ENCODE results near the gene MAP2.

The MAP2 gene

DNA sequence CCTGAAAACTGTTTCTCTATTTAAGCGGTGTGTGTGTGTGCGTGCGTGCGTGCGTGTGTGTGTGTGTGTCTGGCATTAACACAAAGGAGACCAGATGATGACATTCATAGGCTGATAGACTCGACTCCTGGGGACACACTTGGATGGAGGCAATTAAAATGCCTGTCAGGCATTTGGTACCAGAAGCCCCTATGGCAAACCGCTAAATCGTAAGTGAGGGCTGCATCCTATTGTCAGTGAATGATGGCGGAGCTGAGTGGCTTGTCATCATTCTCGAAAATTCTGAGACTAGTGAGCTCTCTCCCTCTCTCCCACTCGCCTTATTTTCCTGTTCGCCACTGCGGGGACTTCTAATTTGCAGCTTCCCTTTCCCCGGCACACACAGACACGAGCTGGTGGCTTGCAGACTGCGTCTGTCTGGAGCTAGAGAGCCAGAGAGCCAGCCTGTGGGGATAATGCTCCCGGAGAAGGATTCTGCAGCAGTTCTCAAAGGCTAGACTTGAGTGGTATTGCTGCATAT, 155.4 kb downstream of the MAP2 start:
- DNase-seq (ENCODE audit: low read depth): no peak
- TF ChIP-seq, protein P1, sequence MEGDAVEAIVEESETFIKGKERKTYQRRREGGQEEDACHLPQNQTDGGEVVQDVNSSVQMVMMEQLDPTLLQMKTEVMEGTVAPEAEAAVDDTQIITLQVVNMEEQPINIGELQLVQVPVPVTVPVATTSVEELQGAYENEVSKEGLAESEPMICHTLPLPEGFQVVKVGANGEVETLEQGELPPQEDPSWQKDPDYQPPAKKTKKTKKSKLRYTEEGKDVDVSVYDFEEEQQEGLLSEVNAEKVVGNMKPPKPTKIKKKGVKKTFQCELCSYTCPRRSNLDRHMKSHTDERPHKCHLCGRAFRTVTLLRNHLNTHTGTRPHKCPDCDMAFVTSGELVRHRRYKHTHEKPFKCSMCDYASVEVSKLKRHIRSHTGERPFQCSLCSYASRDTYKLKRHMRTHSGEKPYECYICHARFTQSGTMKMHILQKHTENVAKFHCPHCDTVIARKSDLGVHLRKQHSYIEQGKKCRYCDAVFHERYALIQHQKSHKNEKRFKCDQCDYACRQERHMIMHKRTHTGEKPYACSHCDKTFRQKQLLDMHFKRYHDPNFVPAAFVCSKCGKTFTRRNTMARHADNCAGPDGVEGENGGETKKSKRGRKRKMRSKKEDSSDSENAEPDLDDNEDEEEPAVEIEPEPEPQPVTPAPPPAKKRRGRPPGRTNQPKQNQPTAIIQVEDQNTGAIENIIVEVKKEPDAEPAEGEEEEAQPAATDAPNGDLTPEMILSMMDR (IDR thresholded peaks at IDR 0.05; ENCODE audit: control insufficient read depth, extremely low read depth, insufficient read depth): no peak
- H3K4me3 ChIP-seq (ENCODE audit: low read depth, low read length): no peak overlapping the region

DNA sequence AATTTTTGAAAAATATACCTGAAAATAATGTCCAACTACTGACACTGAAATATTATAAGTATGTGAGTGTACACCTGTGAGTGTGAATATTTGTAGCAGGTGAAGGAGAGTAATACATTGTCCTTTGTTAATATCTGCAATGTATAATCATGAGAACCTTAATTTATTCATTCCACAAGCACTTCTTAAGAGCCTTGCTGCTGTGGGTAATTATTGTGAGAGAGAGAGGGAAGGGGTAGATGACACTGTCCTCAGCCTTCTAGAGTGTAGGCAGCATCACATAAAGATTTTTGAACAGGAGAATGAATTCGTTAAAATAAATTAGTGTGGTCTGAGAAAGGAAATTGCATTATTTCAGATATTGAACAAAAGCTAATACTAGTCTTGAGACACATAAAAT, 157.2 kb downstream of the MAP2 start:
- DNase-seq (ENCODE audit: low read depth): no peak
- TF ChIP-seq, protein P1 (IDR thresholded peaks at IDR 0.05; ENCODE audit: control insufficient read depth, extremely low read depth, insufficient read depth): no peak
- H3K4me3 ChIP-seq (ENCODE audit: low read depth, low read length): no peak overlapping the region

DNA sequence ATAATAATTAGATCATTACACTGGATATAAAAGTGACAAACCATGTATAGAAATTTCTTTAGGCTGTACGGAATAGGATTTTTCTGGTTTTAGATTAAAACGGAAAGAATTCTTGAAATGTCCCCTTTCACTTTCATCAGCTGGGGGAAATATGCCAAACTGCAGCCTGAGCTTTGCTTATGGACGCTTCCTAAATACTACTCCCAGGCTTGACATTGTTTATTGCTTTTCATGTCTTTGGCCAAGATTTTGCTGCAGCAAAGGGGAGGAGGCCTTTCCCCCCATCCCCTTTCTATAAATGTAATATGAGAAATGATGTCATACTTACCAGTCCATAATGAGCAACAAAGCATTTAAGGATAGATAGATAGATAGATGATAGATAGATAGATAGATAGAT, 158.4 kb downstream of the MAP2 start:
- H3K4me3 ChIP-seq (ENCODE audit: low read depth, low read length): no peak overlapping the region
- TF ChIP-seq, protein P1 (IDR thresholded peaks at IDR 0.05; ENCODE audit: control insufficient read depth, extremely low read depth, insufficient read depth): no peak
- no peak for DNase-seq (ENCODE audit: low read depth)

DNA sequence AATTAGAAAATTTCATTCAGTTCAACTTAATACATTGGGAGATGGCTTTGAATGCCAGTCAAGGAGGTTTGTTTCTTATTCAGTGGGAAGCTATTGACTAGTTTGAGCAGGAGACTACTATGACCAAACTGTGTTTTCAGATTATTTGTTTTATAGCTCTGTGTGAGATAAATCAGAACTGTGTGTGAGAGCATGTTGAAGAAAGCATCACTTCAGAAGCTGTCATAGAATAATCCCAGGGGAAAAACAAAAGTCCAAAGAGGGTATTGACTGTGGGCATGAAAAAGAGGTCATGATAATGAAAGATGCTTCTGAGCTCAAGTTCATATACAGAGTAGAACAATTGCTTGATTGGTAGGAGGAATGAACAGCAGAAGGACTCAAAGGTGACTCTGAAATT, 160.6 kb downstream of the MAP2 start:
- TF ChIP-seq, protein P1 (IDR thresholded peaks at IDR 0.05; ENCODE audit: control insufficient read depth, extremely low read depth, insufficient read depth): no peak
- DNase-seq (ENCODE audit: low read depth): no peak
- H3K4me3 ChIP-seq (ENCODE audit: low read depth, low read length): no peak overlapping the region

DNA sequence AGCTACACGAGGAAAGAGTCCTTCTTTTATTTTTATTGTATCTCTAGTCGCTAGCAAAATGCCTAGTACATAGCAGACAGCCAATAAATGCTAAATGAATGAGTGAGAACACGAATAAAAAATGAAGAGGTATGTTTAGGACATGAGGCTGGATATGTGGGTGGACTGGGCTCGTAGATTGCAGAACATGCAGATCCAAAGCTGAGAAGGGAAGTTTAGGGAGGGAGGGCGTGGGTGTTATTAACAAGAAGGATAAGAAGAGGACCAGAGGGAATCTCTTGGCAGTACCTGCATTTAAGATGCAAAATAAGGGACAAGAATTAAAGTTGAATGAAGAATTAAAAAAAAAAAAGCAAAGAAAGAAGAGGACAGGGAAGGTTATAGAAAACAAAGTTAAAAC, 161.1 kb downstream of the MAP2 start:
- no peak for DNase-seq (ENCODE audit: low read depth)
- TF ChIP-seq, protein P1 (IDR thresholded peaks at IDR 0.05; ENCODE audit: control insufficient read depth, extremely low read depth, insufficient read depth): no peak
- H3K4me3 ChIP-seq (ENCODE audit: low read depth, low read length): no peak overlapping the region

DNA sequence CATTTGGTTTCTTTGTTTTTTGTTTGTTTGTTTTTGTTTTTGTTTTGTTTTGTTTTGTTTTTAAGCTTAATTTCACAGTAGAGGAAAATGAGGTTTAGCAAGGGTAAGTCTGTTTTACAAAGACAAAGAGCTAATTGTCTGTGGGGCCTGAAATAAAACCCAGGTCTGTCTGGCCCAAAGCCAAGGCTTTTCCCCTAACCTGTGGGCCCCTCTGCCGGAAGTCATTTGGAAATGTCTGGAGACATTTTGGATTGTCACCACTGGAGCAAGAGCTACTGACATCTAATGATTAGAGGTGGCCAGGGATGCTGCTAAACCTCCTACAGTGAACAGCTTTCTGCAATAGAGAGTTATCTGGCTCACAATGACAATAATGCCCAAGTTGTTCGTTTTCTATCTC, 167.2 kb downstream of the MAP2 start:
- no peak for DNase-seq (ENCODE audit: low read depth)
- H3K4me3 ChIP-seq (ENCODE audit: low read depth, low read length): no peak overlapping the region
- TF ChIP-seq, protein P1 (IDR thresholded peaks at IDR 0.05; ENCODE audit: control insufficient read depth, extremely low read depth, insufficient read depth): no peak

DNA sequence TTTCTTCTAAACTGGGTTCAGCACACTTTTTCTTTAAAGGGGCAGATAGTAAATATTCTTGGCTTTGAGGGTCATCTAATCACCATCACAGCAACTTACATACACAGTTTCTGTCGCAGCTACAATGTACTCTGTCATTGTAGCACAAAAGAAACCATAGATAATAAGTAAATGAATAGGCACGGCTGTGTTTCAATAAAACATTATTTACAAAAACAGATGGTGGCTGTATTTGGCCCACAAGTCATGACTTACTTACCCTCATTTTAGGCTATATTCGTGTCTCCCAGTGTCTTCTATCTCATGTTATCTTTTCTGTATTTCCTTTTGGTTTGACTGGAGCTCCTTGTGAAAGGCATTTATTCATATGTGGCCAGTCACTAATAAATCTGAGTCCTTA, 168.3 kb downstream of the MAP2 start:
- TF ChIP-seq, protein P1 (IDR thresholded peaks at IDR 0.05; ENCODE audit: control insufficient read depth, extremely low read depth, insufficient read depth): no peak
- no peak for DNase-seq (ENCODE audit: low read depth)

More for the DNA sequence above, 168.3 kb downstream of the MAP2 start:
- H3K4me3 ChIP-seq (ENCODE audit: low read depth, low read length): no peak overlapping the region
